Measurements from ENCODE around the gene AQP6. TPM values are rescaled to one million over a fixed set of nuclear protein-coding genes. Genes with fewer than 3 reads are reported as not detected.

Gene AQP6
- total RNA-seq, 1 experiment from 2014 or later, result 0.11 TPM

DNA sequence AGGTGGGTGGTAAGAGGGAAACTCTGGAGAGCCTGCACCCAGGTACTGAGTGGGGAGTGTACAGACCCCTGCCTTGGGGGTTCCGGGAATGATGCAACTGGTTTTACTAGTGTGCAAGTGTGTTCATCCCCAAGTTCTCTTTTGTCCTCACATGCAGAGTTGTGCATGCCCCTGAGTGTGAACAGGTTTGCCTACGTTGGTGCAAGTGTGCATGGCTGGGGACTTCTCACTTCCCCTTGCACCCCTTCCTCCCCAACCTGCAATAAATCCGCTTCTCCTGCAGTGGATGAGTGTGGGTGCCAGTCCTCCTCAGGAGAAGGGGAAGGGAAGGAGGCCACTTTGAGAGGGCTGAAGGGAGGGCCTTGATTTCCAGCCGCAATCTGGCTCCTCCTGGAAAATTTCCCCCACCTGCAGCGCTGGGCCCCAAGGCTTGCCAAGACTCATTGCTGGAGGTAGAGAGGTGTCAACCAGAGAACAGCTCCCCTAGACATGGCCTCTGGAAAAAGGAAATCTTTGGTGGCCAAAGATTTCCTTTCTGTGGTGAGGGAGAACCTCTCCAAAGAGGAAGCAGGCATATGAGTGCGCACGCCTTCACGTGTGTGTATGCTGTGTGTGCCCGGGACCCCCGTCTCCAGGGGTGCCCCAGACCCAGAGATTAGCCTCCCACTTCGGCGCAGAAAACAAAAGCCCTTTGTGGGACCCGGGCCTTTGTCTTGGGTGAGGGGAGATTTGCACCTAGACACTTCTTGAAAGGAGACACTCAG is 16.7 kb upstream of the AQP6 start:
- DNase-seq (ENCODE audit: low read depth), result no peak

DNA sequence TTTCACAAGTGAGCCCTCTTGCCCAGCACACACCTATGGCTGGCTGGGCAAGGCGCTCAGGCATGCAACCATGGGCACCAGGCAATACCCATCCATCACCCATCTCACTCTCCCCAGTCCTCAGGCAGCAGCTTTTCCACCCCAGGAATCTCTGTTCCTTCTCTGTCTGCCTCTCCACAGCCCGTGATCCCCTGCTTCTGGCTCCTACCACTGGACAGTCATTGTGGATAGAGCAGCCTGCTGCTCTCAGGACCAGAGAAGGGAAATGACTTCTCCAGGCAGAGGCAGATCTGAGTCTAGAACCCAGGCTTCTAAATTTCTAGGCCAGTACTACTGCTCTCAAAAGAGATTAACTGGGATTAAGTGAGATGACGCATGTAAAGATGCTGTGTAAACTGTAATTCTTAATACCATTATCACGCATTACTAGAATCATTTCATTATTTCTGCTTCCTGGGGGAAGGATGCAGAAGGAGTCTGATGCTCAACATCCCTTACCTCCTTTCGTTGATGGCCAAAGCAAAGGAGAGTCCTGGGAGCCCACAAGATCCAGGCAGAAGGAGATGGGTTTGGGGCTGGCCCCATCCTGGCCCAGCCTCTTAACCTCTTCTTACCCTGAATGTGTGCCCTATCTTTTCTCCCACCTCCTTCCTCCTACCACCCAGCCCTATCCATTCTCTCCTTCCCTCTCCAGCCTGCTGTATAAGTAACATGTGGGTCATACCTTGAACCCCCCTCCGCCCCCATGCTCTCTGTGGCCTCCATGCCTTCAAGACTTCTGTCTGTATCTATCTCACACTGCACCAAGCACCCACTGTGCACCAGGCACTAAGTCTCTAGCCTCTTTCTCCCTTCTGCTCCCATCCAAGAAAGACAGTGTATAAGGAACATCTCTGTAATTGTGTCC is 15.8 kb upstream of the AQP6 start:
- no peak for DNase-seq (ENCODE audit: low read depth)

DNA sequence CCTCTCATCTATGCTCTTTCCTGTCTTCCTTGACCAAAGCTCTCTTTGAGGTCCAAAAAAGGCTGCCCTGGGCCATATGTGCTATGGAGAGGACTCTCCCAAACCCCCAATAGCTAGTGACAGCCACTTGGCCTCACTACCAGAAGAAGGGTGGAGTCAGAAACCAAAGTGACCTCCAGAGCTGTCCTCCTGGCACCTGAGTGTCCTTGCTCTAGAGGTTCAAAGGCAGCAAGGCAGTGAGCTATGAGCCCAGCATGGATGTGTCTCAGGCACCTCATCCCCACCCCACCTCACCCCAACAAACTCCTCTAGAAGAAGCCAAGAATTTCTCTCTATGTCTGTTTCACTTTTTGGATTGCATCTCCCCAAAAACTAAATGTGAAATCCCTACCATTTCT is 15.2 kb upstream of the AQP6 start:
- no peak for DNase-seq (ENCODE audit: low read depth)

DNA sequence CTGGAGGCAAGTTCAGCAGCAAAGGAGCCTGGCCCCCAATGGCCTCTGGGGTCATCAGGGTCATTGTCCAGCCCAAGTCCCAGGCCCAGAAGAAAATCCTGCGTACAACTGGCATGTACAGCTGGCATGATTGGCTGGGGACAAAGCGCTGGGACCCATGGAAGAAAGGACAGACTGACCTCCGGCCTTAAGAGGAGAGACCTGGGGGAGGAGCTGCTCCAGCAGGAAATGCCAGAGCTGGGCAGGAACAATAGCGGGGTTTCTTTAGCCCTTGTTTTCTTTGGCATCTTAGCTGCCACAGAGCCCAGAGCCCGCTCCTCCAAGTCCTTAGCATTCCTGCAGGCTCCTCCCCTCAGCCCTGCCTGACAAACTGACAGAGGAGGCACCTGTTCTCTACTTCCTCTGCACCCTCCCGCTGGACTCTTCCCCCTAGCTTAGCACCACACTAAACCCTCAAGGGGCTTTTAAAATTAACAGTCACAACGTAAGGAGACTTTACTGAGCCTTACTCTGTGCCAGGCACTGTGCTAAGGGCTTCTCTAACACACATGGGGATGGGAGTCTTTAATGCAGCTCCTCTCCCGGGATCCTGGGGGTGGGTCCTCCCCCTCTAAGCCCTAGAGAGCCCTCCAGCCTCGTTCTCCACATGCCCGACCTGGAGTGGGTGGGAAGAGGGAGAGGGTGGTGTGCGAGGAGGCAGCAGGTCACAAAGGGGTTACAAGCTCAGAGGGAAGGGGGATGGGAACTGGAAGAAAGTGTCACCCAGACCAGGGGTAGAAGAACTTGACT is 12.9 kb upstream of the AQP6 start:
- peak; percentile 74 for DNase-seq (ENCODE audit: low read depth)

DNA sequence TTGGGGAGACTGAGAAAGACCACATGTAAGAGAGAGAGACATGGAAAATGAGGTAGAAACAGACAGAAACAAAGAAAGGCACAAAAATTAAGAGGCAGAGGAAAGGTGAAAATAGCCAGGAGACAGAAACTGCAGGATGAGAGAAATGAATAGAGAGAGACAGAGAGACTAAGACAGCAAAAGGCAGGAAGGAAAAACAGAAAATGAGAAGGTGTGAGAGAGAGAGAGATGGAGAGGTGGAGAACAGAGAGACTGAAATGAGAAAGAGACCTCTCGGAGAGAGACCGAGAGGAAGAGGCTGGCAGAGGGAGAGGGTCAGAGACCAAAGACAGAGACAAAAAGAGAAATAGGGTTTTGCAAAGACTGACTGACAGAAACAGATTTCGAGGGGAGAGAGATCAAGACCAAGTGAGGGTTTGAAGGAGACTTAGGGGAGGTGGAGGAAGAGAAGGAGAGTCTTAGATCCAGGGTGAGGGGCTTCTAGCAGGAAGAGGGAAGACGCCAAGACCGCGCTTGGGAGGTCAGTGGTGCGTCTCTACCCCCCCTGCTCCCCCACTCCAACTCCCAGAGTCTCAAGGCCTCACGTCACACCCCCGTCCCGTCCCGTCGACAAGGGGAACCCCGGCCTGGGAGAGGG is 12.2 kb upstream of the AQP6 start:
- no peak for DNase-seq (ENCODE audit: low read depth)

DNA sequence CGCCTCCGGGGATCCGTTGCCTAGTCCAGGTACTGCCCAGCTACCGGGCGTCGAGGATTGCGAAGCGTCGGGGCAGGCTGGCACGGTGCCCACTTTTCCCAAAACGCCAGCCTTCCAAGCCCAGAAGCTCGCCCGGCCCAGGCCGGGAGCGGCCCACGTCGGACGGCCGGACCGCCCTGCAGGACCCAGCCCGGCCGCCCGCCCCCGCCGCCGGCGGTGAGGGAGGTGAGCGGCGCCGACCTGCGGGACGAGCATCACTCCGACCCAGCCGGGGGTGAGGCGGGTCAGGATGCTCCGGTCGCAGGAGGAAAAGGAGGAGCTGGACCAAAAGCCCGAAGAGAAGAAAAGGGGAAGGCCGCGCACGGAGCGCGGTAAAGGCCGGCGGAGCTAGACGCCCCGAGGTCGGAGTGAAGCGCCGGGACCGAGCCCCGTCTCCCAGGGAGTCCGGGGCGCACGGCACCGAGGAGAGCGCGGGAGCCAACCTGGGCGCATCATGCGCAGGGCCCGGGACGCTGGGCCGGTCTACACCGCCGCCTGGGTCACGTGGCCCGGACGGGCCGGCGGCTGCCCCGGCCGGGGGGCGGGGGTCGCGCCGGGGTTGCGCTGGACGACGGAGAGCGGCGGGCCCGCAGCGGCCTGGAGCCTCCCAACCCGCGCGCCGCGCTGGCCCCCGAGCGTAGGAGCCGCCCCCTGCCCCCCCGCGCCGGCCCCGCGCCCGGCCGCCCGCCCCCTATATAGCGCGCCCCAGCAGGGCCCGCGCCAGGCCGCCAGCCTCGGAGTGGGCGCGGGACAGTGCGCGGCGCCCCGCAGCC is 11.4 kb upstream of the AQP6 start, which contains the start of gene AQP5:
Gene AQP5, plus strand, starts transcription at position 762 of the 812 bp plus-strand sequence. CDS start 146 bp downstream, outside the sequence.
- DNase-seq (ENCODE audit: low read depth), result no peak

DNA sequence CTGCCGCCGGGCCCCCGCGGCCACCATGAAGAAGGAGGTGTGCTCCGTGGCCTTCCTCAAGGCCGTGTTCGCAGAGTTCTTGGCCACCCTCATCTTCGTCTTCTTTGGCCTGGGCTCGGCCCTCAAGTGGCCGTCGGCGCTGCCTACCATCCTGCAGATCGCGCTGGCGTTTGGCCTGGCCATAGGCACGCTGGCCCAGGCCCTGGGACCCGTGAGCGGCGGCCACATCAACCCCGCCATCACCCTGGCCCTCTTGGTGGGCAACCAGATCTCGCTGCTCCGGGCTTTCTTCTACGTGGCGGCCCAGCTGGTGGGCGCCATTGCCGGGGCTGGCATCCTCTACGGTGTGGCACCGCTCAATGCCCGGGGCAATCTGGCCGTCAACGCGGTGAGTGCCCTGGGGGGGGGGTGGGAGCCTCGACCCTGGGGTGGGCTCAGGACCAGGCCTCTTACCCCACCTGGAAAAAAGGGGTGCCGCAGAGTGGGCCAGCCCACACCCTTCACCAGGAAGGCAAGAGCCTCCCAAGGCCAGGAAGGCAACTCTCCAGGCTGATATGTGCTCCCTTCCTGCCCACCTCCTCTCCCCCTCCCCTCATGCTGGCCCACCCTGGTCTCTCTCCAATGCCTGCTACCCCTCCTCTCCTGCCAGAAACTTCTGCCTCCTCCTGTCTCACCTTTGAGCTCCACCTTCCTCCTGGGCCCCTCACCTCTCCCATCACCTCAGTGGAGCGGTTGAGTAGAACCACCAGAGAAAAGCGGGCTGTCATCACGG is 10.6 kb upstream of the AQP6 start:
- DNase-seq (ENCODE audit: low read depth), result no peak

DNA sequence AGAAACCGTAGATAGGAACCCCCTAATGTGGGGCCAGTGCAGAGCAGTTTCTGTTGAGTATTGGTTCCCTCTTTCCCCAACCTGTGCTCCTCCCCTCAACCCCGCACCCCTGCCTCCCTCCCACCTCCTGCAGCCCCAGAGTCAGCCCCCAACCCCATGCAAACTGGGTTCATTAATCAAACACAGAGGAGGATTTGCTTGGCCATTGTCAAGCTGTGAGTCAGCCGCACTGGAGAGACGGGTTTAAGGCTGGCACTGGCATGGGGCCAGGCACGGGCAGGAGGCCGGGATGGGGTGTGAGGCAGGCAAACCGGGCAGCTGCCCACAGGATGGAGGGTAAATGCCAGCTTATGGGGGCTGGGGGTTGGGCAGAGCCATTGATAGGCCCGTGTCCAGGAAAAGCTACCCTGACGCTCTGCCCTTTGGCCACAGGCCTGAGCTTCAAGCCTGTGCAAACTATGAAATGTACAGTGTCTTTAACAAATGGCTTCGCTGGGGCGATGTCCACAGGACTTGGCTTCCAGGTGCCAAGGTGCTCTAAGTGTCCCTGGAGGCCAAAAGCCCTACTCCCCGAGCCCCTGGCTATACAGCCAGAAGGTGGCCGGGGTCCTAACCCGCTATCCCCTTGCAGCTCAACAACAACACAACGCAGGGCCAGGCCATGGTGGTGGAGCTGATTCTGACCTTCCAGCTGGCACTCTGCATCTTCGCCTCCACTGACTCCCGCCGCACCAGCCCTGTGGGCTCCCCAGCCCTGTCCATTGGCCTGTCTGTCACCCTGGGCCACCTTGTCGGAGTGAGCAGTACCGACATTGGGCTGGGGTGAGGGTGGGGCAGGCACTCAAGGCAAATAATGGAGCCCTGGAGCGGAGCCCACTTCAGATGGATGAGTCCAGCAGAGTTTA is 9.6 kb upstream of the AQP6 start:
- DNase-seq (ENCODE audit: low read depth), result peak; percentile 80

DNA sequence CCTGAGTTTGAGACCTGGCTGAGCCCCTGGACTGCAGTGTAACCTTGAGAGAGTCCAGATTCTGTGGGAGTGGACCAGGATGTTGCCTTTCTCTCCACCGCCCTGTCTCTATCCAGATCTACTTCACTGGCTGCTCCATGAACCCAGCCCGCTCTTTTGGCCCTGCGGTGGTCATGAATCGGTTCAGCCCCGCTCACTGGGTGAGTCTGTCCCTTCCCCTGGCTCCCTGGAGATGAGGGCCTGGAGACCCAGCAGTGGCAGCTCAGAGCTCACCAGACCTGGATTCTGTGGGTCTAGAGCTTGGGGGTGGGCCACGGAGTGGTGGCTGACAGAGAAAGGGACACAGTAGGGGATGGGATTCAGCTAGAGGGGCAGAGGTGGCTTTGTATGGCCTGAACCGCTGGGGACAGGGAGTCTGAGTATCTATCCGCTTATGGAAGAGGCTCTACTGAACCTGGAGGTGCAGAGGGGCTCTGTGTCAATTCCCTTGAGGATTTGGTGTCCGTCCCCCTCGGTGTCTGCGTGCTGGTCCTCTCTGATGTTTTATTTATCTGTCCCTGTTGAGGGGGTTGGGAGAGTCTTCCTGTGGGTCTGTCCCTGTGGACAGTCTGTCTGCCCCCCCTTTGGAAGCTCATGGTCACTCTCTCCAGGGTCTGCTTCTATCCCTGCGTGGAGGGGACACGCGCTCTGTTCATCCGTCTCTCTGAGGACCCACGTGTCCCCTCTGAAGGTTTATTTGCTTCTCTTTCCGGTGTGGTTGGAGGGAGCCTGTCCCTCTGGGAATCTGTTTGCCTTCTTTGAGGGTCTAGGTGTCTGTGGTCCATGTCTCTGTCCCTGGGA is 8.6 kb upstream of the AQP6 start:
- no peak for DNase-seq (ENCODE audit: low read depth)

DNA sequence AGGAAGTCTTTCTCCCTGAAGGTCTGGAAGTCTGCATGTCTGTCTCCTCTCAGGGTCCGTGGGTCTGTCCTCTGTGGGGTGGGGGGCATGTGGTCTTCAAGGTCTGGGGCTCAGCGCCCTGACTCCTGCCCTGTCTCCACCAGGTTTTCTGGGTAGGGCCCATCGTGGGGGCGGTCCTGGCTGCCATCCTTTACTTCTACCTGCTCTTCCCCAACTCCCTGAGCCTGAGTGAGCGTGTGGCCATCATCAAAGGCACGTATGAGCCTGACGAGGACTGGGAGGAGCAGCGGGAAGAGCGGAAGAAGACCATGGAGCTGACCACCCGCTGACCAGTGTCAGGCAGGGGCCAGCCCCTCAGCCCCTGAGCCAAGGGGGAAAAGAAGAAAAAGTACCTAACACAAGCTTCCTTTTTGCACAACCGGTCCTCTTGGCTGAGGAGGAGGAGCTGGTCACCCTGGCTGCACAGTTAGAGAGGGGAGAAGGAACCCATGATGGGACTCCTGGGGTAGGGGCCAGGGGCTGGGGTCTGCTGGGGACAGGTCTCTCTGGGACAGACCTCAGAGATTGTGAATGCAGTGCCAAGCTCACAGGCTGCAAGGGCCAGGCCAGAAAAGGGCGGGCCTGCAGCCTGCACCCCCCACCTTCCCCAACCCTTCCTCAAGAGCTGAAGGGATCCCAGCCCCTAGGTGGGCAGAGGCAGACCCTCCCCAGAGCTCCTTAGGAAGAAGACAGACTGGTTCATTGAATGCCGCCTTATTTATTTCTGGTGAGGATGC is 7.7 kb upstream of the AQP6 start:
- no peak for DNase-seq (ENCODE audit: low read depth)

DNA sequence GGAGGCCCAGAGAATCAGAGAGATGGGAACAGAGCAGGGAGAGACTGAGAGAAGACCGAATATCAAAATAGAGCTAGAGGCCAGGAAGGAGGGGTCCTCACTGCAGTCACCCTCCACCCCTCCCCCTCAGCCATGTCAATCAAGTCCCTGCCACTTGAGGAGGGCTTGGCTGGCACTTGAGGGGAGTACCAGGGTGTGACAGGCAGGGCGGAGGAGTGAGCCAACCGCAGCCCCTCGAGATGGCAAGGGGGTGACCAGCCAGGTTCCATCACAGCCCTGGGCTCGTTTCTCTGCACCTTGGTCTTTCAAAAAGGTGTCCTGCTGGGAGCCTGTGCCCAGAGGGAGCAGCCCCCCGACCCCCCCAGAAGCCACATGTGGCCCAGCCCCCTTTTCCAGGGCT is 6.9 kb upstream of the AQP6 start:
- DNase-seq (ENCODE audit: low read depth), result no peak

DNA sequence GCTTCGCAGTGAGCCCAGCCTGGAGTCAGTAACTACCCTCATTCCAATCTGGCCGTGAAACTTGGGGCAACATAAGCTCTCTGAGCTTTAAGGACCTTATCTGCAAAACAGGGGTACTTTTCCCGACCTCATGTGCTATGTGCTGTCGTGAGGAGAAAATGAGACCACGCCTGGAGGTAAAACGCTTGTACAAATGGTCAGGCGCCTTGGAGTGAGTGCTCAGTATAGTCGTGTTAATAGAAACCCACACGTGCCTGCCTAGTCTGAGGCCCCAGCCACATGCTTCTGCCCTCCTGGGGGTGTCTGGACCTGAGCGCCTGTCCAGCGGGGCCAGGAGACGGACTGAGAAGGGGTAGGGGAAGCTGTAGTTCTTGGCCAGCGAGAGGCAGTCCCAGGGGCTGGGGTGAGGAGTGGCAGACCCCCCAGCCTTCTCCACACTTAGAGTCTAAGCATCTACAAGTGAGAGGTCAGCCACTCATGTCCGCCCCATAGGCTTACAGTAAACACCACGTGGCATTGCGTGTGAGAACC is 6.2 kb upstream of the AQP6 start:
- no peak for DNase-seq (ENCODE audit: low read depth)

DNA sequence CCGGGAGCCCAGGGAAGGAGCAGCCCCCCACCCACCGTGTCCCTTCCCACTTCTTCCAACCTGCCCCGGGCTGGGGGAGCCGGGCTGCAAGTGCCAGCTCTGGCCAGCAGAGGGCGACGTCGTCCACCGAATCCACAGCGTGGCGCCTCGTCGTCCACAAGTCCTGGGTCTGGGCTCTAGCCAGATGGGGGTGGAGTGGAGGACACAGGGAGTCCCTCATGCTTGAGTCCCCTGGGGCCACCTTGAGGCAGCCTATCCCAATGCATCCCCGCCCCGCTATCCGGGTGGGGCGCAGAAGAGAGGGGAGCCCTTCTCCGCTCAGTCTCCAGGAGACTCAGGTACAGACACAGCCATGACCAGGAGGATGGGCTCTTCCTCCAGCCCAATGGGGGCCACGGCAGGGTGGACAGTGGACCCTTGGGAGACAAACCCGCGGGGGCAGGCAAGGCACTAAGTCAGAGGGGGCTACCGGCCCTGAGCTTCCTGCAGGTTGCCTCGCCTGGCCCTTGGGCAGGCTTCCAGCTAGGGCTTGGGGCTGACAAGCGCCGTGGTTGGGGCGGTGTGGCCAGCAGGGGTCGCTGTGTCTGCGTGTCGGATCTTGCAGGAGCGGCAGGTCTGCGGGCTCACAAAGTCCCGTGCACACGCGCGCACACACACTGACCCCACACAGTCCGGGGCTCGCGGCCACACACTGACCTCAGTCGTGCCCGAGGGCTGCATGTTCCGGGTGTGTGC is 5.5 kb upstream of the AQP6 start:
- DNase-seq (ENCODE audit: low read depth), result peak; percentile 90

DNA sequence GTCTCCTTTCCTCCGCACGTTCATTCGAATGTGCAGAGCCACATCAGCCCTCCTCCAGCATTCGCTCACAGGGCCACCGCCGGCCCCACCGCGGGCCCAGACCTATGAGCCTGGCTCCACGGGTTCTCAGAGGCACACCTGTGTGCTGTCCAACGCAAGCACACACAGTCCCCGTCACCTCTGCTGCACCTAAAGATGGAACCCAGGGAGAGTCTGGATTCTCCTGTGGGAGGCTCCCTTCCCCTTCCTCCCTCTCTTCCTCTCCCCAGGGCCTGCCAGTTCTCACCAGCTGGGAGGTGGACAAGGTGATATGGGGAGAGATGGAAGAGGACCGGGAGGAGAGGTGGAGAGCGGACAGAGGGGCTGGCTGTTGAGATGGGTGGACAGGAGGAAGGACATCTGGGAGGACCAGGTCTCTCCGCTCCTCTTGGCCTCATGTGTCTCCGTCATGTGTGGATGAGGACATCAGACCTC is 4.9 kb upstream of the AQP6 start:
- DNase-seq (ENCODE audit: low read depth), result no peak

DNA sequence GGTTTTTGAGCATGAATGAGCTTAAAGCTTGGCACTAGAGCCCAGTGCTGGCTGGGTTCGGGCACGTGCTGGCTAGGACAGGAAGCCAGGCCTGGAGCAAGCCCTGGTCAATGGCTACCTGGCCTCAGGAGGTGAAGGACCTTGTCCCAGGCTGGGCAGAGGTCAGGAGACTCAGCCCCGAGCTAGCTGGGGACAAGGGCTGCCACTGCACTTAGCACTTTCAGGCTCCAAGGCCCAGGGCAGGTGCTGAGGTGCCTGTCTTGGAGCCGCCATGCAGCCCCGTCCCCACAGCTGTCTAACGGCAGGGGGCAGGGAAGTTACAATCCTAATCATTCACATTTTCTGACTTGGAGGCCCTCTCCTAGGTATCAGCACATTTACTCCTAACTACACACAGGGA is 4.3 kb upstream of the AQP6 start:
- no peak for DNase-seq (ENCODE audit: low read depth)

DNA sequence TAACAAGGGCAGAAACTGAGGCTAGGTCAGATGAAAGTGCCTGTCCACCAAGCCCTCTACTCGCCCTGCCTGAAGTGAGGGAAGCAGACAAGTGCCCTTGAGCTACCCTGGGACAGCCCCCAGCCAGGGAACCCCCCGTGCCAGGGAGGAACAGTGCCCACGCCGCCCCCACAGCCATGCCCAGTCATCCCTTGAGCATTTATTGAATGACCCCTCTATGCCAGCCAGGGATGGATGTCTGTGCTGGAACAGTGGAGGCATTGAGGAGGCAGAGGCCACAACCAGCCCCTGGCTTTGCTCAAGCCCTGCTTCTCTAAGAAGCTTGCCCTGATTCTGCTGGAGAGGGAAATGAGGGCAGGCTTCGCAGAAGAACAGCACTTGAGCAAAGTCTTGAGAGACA is 3.7 kb upstream of the AQP6 start:
- DNase-seq (ENCODE audit: low read depth), result no peak
